MM.1S (cell line): ENCODE measurements around the gene LMO7.

ENCODE experiments used
- CTCF ChIP-seq: fragments of 300-600 bp; sonication (generic); IDR thresholded peaks from 2 replicates; pipeline ENCODE4 v1.5.1; 2016; ENCODE audit warnings: antibody characterized with exemption, low read length, mixed read lengths
- EZH2 ChIP-seq: fragments of 300-600 bp; sonication (generic); optimal IDR thresholded peaks from 2 replicates; pipeline ENCODE3; 2017; ENCODE audit warnings: low read depth, mild to moderate bottlenecking, antibody characterized with exemption, low read length, mixed read lengths

- no peak for TF ChIP-seq CTCF
- no peak for TF ChIP-seq EZH2
Measured at GRCh38 chr13:75763512-75763911, 127.4 kb downstream of the LMO7 start.
